ENCODE data around the gene TRIM71.

The TRIM71 gene

DNA sequence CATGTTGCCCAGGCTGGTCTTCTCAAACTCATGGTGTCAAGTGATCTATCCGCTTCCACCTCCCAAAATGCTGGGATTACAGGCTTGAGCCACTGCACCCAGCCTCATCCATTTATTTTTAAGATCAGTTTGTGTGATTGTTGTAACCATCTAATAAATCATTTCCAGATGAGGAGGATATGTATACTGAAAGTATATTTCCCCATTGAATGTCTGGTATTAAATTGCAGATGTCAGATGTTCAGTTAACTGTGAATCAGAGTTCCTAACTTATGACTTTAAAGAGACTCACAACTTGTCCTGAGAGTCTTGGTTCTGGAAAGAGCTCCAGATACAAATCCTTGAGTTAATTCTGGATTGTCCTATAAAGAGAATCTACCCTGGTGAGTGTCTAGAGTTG is 62.4 kb downstream of the TRIM71 start:
- Histone ChIP-seq H3K36me3 (ENCODE audit: control insufficient read depth in 2 of 2, insufficient read depth in 1 of 2, low read length in 2 of 2) (peaks cover 0 to 11% of the 10 kb centered on the region in 2 experiments; a peak in 1 of 3 replicates), H3K9me3 (ENCODE audit: control insufficient read depth, insufficient read depth, low read depth, low read length) (no peaks in the 10 kb centered on the region), H3K4me1 (ENCODE audit: control insufficient read depth, insufficient read depth, low read length) (no peaks in the 10 kb centered on the region), H3K27ac (ENCODE audit: extremely low read depth, low read depth, low read length) (no peak overlapping the region), H3K4me3 (ENCODE audit: low read depth, low read length) (no peak overlapping the region)
- POLR2A ChIA-PET = no interaction called here
- CTCF ChIA-PET = interaction anchor here (0.6 kb wide), 1 partner anchor 22 kb away, joined by 5 read pairs; no protein-coding TSS in a partner anchor
- TF ChIP-seq KLF9 (tag by site-specific recombination; IDR thresholded peaks at IDR 0.05; ENCODE audit: low read depth) (no peak), ZNF354C (tag by site-specific recombination; IDR thresholded peaks at IDR 0.05; ENCODE audit: borderline replicate concordance, low read depth) (no peak), ZEB2 (tag by site-specific recombination; IDR thresholded peaks at IDR 0.05) (no peak), ZNF768 (tag by site-specific recombination; IDR thresholded peaks at IDR 0.05) (no peak), ZNF114 (tag by site-specific recombination; IDR thresholded peaks at IDR 0.05) (no peak), ZSCAN23 (tag by site-specific recombination; IDR thresholded peaks at IDR 0.05) (no peak)

DNA sequence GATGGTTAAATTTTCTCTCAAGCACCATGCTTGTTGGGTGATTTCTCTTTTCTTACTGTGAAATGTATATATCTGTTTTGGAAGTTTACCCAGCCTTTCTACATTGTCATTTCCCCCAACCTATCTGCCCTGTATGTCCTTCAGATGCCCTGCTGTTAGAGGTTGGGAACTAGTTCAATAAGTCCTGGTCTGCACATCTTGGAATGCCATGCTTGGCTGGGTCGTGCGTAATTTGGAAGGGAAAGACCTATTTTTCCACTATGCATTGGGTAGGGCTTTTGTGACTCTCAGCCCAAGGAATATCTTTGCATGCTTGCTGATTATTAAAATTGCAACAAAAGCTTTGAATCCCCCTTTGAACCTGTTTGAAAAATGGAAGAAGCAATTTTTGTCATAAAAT is 63.8 kb downstream of the TRIM71 start:
- Histone ChIP-seq H3K36me3 (ENCODE audit: control insufficient read depth in 2 of 2, insufficient read depth in 1 of 2, low read length in 2 of 2) (peaks cover 0 to 21% of the 10 kb centered on the region in 2 experiments; a peak in 1 of 3 replicates), H3K9me3 (ENCODE audit: control insufficient read depth, insufficient read depth, low read depth, low read length) (no peaks in the 10 kb centered on the region), H3K4me1 (ENCODE audit: control insufficient read depth, insufficient read depth, low read length) (no peaks in the 10 kb centered on the region), H3K27ac (ENCODE audit: extremely low read depth, low read depth, low read length) (no peak overlapping the region), H3K4me3 (ENCODE audit: low read depth, low read length) (no peak overlapping the region)
- ChIA-PET POLR2A (no interaction called here), CTCF (interaction anchor here (0.6 kb wide), 1 partner anchor 278 kb away, joined by 3 read pairs; no protein-coding TSS in a partner anchor)
- TF ChIP-seq, protein P1, sequence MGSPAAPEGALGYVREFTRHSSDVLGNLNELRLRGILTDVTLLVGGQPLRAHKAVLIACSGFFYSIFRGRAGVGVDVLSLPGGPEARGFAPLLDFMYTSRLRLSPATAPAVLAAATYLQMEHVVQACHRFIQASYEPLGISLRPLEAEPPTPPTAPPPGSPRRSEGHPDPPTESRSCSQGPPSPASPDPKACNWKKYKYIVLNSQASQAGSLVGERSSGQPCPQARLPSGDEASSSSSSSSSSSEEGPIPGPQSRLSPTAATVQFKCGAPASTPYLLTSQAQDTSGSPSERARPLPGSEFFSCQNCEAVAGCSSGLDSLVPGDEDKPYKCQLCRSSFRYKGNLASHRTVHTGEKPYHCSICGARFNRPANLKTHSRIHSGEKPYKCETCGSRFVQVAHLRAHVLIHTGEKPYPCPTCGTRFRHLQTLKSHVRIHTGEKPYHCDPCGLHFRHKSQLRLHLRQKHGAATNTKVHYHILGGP (tag by site-specific recombination; IDR thresholded peaks at IDR 0.05) = no peak
- no peak for TF ChIP-seq ZNF791 (tag by site-specific recombination; IDR thresholded peaks at IDR 0.05)
- no peak for TF ChIP-seq ZNF132 (tag by site-specific recombination; IDR thresholded peaks at IDR 0.05; ENCODE audit: borderline replicate concordance)
- no peak for TF ChIP-seq ZNF701 (tag by site-specific recombination; IDR thresholded peaks at IDR 0.05)
- TF ChIP-seq, protein P2, sequence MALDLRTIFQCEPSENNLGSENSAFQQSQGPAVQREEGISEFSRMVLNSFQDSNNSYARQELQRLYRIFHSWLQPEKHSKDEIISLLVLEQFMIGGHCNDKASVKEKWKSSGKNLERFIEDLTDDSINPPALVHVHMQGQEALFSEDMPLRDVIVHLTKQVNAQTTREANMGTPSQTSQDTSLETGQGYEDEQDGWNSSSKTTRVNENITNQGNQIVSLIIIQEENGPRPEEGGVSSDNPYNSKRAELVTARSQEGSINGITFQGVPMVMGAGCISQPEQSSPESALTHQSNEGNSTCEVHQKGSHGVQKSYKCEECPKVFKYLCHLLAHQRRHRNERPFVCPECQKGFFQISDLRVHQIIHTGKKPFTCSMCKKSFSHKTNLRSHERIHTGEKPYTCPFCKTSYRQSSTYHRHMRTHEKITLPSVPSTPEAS (tag by site-specific recombination; IDR thresholded peaks at IDR 0.05) = no peak
- TF ChIP-seq ZEB2 (tag by site-specific recombination; IDR thresholded peaks at IDR 0.05) = no peak
- TF ChIP-seq ZNF629 (tag by site-specific recombination; IDR thresholded peaks at IDR 0.05) = no peak
- no peak for TF ChIP-seq ZNF366 (tag by site-specific recombination; conservative IDR thresholded peaks at IDR 0.05)
- TF ChIP-seq ZNF621 (tag by site-specific recombination; IDR thresholded peaks at IDR 0.05) = no peak
- TF ChIP-seq TRIM28 (IDR thresholded peaks at IDR 0.05; ENCODE audit: borderline replicate concordance, low read length) = no peak
- TF ChIP-seq ZNF354C (tag by site-specific recombination; IDR thresholded peaks at IDR 0.05; ENCODE audit: borderline replicate concordance, low read depth) = no peak
- TF ChIP-seq ZNF248 (tag by site-specific recombination; IDR thresholded peaks at IDR 0.05) = no peak
- TF ChIP-seq, protein P3, sequence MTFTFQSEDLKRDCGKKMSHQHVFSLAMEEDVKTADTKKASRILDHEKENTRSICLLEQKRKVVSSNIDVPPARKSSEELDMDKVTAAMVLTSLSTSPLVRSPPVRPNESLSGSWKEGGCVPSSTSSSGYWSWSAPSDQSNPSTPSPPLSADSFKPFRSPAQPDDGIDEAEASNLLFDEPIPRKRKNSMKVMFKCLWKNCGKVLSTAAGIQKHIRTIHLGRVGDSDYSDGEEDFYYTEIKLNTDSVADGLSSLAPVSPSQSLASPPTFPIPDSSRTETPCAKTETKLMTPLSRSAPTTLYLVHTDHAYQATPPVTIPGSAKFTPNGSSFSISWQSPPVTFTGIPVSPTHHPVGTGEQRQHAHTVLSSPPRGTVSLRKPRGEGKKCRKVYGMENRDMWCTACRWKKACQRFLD (tag by site-specific recombination; IDR thresholded peaks at IDR 0.05) = no peak
- TF ChIP-seq, protein P4, sequence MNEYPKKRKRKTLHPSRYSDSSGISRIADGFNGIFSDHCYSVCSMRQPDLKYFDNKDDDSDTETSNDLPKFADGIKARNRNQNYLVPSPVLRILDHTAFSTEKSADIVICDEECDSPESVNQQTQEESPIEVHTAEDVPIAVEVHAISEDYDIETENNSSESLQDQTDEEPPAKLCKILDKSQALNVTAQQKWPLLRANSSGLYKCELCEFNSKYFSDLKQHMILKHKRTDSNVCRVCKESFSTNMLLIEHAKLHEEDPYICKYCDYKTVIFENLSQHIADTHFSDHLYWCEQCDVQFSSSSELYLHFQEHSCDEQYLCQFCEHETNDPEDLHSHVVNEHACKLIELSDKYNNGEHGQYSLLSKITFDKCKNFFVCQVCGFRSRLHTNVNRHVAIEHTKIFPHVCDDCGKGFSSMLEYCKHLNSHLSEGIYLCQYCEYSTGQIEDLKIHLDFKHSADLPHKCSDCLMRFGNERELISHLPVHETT (tag by site-specific recombination; IDR thresholded peaks at IDR 0.05) = no peak
- TF ChIP-seq ZNF768 (tag by site-specific recombination; IDR thresholded peaks at IDR 0.05) = no peak
- TF ChIP-seq ZNF146 (tag by site-specific recombination; IDR thresholded peaks at IDR 0.05) = no peak
